KMS-11 (cell line): ENCODE data around the gene NBDY.

ENCODE experiments used
- H2AFZ ChIP-seq: fragments of 200-600 bp; sonication (generic); 2 replicates; pipeline ENCODE4 v1.6.1; 2016; ENCODE audit warnings: antibody characterized with exemption, mixed run types, low read depth
- H3K27ac ChIP-seq: fragments of 200-600 bp; sonication (generic); 2 replicates; pipeline ENCODE4 v1.6.1; 2016; ENCODE audit warnings: mild to moderate bottlenecking, mixed run types
- H3K27me3 ChIP-seq: fragments of 200-600 bp; sonication (generic); 2 replicates; pipeline ENCODE4 v1.6.1; 2017; ENCODE audit warnings: mild to moderate bottlenecking, low read depth, mixed run types, moderate library complexity; ENCODE audit not compliant: insufficient read depth
- H3K36me3 ChIP-seq: fragments of 200-600 bp; sonication (generic); 2 replicates; pipeline ENCODE4 v1.6.1; 2017; ENCODE audit warnings: mild to moderate bottlenecking, mixed run types; ENCODE audit not compliant: insufficient read depth
- H3K4me1 ChIP-seq: fragments of 200-600 bp; sonication (generic); 2 replicates; pipeline ENCODE4 v1.6.1; 2016; ENCODE audit warnings: mild to moderate bottlenecking, low read depth, mixed run types; ENCODE audit not compliant: poor library complexity, severe bottlenecking
- H3K4me2 ChIP-seq: fragments of 200-600 bp; sonication (generic); 2 replicates; pipeline ENCODE4 v1.7.0; 2016; ENCODE audit warnings: mild to moderate bottlenecking, mixed run types
- H3K4me3 ChIP-seq: fragments of 200-600 bp; sonication (generic); IDR thresholded peaks from 2 replicates; pipeline ENCODE4 v1.6.1; 2017; ENCODE audit warnings: low read depth, low read length, mixed read lengths; ENCODE audit not compliant: insufficient read depth
- H3K79me2 ChIP-seq: fragments of 200-600 bp; sonication (generic); 2 replicates; pipeline ENCODE4 v1.6.1; 2016; ENCODE audit warnings: low read depth, mixed run types; ENCODE audit not compliant: insufficient read depth
- H3K9ac ChIP-seq: fragments of 200-600 bp; sonication (generic); 2 replicates; pipeline ENCODE4 v1.6.1; 2016; ENCODE audit warnings: mild to moderate bottlenecking, mixed run types
- H4K20me1 ChIP-seq: fragments of 200-600 bp; sonication (generic); 2 replicates; pipeline ENCODE4 v1.6.1; 2016; ENCODE audit warnings: mild to moderate bottlenecking, mixed run types; ENCODE audit not compliant: insufficient read depth
- CTCF ChIP-seq: fragments of 200-600 bp; sonication (generic); conservative IDR thresholded peaks from 2 replicates; pipeline ENCODE4 v1.6.1; 2017; ENCODE audit warnings: low read depth, mild to moderate bottlenecking, antibody characterized with exemption, low read length, moderate library complexity, mixed read lengths

Gene NBDY

GRCh38 chrX:56789518-56790070 lies 60.6 kb downstream of the NBDY start:
- no peak overlapping the region for H3K4me3 ChIP-seq
- no peaks in the 10 kb centered on the region for H3K4me1 ChIP-seq
- no peaks in the 10 kb centered on the region for H3K27me3 ChIP-seq
- no peak for TF ChIP-seq CTCF
- no peaks in the 10 kb centered on the region for H3K36me3 ChIP-seq
- H4K20me1 ChIP-seq: no peaks in the 10 kb centered on the region
- no peak overlapping the region for H3K9ac ChIP-seq
- H3K79me2 ChIP-seq: no peaks in the 10 kb centered on the region
- H3K27ac ChIP-seq: no peak overlapping the region
- no peak overlapping the region for H3K4me2 ChIP-seq
- no peak overlapping the region for H2AFZ ChIP-seq

GRCh38 chrX:56790778-56791177 lies 61.7 kb downstream of the NBDY start:
- no peak overlapping the region for H2AFZ ChIP-seq
- TF ChIP-seq CTCF: no peak
- H3K4me2 ChIP-seq: no peak overlapping the region
- H3K4me3 ChIP-seq: no peak overlapping the region
- no peaks in the 10 kb centered on the region for H4K20me1 ChIP-seq
- H3K9ac ChIP-seq: no peak overlapping the region
- H3K27me3 ChIP-seq: no peaks in the 10 kb centered on the region
- no peaks in the 10 kb centered on the region for H3K4me1 ChIP-seq
- H3K27ac ChIP-seq: no peak overlapping the region
- no peaks in the 10 kb centered on the region for H3K79me2 ChIP-seq
- no peaks in the 10 kb centered on the region for H3K36me3 ChIP-seq

- no peak overlapping the region for H3K4me2 ChIP-seq
- no peak overlapping the region for H3K27ac ChIP-seq
- no peaks in the 10 kb centered on the region for H4K20me1 ChIP-seq
- H2AFZ ChIP-seq: no peak overlapping the region
- H3K9ac ChIP-seq: no peak overlapping the region
- no peaks in the 10 kb centered on the region for H3K79me2 ChIP-seq
- no peak overlapping the region for H3K4me3 ChIP-seq
- no peak for TF ChIP-seq CTCF
- no peaks in the 10 kb centered on the region for H3K4me1 ChIP-seq
- H3K36me3 ChIP-seq: no peaks in the 10 kb centered on the region
- H3K27me3 ChIP-seq: no peaks in the 10 kb centered on the region
Observed at GRCh38 chrX:56791456-56791855, 62.4 kb downstream of the NBDY start.

- H3K27ac ChIP-seq: no peak overlapping the region
- no peak overlapping the region for H2AFZ ChIP-seq
- TF ChIP-seq CTCF: no peak
- H3K79me2 ChIP-seq: no peaks in the 10 kb centered on the region
- H4K20me1 ChIP-seq: no peaks in the 10 kb centered on the region
- H3K4me2 ChIP-seq: no peak overlapping the region
- H3K4me1 ChIP-seq: peaks cover 5% of the 10 kb centered on the region
- no peaks in the 10 kb centered on the region for H3K36me3 ChIP-seq
- H3K9ac ChIP-seq: no peak overlapping the region
- H3K4me3 ChIP-seq: no peak overlapping the region
- no peaks in the 10 kb centered on the region for H3K27me3 ChIP-seq
Observed at GRCh38 chrX:56792270-56793111, 63.4 kb downstream of the NBDY start.
